Measurements from ENCODE around the gene RUNX1.

The RUNX1 gene

GRCh38 chr21:34836933-34837505, 212.1 kb downstream of the RUNX1 start:
- no peak for DNase-seq (ENCODE audit: extremely low read depth in 1 of 2, low read depth in 1 of 2)

- DNase-seq (ENCODE audit: extremely low read depth in 1 of 2, low read depth in 1 of 2), result peak in 1 of 2 donors; percentile 47
Measured at GRCh38 chr21:34836103-34836932, 212.8 kb downstream of the RUNX1 start.

GRCh38 chr21:34835526-34835925, 213.6 kb downstream of the RUNX1 start:
- DNase-seq (ENCODE audit: extremely low read depth in 1 of 2, low read depth in 1 of 2), result no peak

- no peak for DNase-seq (ENCODE audit: extremely low read depth in 1 of 2, low read depth in 1 of 2)
Measured at GRCh38 chr21:34834852-34835501, 214.1 kb downstream of the RUNX1 start.

DNA sequence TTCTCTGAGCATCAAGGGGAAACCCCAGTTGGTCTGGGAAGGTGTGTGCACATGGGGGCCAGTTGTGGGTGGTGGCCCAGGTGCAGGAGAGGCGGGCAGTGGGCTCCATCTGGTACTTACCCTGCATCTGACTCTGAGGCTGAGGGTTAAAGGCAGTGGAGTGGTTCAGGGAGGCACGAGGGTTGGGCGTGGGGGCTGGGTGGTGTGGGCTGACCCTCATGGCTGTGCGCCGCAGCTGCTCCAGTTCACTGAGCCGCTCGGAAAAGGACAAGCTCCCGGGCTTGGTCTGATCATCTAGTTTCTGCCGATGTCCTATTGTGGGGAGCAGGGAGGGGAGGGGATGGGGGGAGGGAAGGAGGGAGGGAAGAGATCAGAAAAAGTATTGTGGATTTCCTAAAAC, 214.8 kb downstream of the RUNX1 start:
- DNase-seq (ENCODE audit: extremely low read depth in 1 of 2, low read depth in 1 of 2), result no peak

DNA sequence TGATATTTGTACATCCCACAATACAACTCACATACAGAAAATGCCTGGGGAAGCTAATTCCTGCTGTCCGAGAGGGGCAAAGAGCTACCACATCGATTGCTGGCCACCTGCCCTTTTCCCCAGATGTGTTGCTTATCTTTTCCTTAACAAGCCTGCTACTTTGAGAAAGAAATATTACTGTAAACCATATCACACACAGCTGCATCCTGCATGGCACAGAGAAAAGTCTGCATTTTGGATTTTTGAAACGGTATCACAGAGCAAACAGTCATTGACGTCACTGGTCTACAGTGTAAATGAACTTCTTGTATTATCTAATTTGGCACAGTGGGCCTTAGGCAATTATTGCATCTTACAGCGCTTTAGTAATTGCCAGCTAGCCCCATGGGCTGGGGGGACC, 215.6 kb downstream of the RUNX1 start:
- DNase-seq (ENCODE audit: extremely low read depth in 1 of 2, low read depth in 1 of 2), result no peak

- DNase-seq (ENCODE audit: extremely low read depth in 1 of 2, low read depth in 1 of 2), result no peak
Measured at GRCh38 chr21:34830386-34831170, 218.5 kb downstream of the RUNX1 start.

DNA sequence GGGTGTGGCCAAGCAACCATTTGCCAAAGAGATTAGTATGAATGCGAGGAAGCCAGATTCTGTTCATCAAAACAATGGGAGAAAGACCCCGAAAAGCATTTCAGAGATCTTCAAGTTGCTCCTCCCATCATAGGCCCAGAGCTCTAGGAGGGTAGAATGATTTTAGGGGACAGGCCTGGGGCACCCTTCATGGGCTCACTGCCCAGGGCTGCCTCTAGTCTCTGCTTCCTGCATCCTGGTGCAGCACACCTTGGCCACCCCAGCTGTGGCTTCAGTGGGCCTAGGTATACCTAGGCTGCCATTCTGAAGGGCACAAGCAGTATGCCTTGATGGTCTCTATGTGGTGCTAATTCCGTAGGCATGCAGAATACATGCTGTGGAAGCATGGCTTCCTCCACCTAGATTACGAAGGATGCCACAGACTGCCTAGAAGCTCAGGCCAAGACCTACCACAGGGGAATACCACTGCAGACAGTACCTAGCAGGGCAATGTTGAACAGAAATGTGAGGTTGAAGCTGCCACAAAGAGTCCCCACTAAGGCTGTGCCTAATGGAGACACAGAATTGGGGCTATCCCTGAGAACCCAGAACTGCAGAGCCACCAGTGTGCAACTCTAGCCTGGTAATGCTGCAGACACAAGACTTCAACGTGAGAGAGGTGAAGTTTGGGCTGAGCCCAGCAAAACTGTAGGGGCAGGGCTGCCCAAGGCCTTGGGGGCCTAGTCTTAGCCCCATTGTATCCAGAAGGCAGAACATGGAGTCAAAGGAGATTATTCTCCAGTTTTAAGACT, 221.5 kb downstream of the RUNX1 start:
- DNase-seq (ENCODE audit: extremely low read depth in 1 of 2, low read depth in 1 of 2), result no peak

DNA sequence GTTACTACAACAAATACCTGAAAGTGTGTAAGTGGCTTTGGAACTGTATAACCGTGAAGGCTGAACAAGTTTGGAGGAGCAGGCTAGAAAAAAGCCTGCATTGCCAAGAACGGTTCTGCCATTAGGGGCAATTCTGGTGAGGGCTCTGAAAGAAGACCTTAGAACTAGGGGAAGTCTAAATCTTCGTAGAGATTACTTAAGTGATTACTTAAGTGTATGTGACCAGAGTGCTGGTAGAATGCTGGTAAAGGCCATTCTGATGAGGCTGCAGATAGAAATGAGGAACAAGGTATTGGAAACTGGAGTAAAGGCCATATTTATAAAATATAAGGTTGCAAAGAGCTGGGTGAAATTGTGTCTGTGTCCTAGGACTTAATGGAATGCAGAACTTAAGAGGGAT, 222.3 kb downstream of the RUNX1 start:
- DNase-seq (ENCODE audit: extremely low read depth in 1 of 2, low read depth in 1 of 2), result no peak

- no peak for DNase-seq (ENCODE audit: extremely low read depth in 1 of 2, low read depth in 1 of 2)
Measured at GRCh38 chr21:34825948-34826548, 223.1 kb downstream of the RUNX1 start.

- DNase-seq (ENCODE audit: extremely low read depth in 1 of 2, low read depth in 1 of 2), result no peak
Measured at GRCh38 chr21:34825101-34825500, 224.0 kb downstream of the RUNX1 start.

GRCh38 chr21:34824314-34824713, 224.8 kb downstream of the RUNX1 start:
- no peak for DNase-seq (ENCODE audit: extremely low read depth in 1 of 2, low read depth in 1 of 2)

DNA sequence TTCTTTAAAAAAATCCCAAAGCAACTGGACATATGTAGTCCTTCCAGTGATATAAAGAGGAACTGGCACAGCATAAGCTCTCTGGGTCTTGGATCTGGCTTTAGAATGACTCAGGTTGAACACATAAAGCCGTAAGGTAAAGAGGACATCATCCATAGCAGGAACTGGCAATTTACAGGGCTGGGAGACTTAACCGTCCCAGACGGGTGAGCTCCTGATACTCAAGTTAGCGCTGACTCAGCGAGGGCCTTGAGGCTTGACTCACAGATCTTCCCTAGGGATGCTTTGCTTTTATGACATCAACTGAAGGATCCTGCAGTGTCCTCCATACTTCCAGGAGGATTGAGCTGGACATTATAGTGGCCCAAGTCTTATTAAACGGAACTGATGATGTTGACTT, 226.2 kb downstream of the RUNX1 start:
- no peak for DNase-seq (ENCODE audit: extremely low read depth in 1 of 2, low read depth in 1 of 2)

- DNase-seq (ENCODE audit: extremely low read depth in 1 of 2, low read depth in 1 of 2), result no peak
Measured at GRCh38 chr21:34822168-34822567, 226.9 kb downstream of the RUNX1 start.

DNA sequence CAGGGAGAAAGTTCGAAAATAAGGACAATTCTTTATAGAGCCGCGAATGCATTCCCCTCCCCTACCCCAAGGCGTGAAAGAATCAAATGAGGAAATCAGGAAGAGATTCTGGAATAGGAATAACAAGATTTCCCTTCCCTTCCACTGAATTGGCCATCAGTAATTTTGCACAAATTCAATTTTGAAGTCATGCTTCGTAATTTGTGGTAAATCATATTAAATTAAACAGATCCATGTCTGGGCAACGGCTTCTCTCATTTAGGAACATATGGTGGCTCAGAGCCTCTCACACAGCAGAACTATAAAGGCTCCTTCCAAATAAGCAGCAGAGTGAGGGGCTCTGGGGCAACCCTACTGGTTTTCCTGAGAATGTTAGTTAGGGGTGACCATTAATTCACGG, 227.4 kb downstream of the RUNX1 start:
- no peak for DNase-seq (ENCODE audit: extremely low read depth in 1 of 2, low read depth in 1 of 2)

DNA sequence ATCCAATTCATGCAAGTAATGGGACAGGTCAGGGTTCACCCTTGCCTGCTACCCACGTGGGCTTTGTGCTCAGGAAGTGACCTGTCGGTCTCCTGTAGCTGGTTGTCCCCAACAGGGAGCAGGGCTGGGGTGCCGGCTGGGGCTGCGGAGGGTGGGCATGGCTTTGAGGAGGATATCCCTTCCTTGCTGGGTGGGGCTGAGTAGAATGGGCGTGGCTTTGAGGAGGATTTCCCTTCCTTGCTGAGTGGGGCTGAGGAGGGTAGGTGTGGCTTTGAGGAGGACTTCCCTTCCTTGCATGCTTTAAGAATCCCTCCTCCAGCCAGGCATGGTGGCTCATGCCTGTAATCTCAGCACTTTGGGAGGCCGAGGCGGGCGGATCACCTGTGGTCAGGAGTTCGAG, 229.1 kb downstream of the RUNX1 start:
- no peak for DNase-seq (ENCODE audit: extremely low read depth in 1 of 2, low read depth in 1 of 2)

DNA sequence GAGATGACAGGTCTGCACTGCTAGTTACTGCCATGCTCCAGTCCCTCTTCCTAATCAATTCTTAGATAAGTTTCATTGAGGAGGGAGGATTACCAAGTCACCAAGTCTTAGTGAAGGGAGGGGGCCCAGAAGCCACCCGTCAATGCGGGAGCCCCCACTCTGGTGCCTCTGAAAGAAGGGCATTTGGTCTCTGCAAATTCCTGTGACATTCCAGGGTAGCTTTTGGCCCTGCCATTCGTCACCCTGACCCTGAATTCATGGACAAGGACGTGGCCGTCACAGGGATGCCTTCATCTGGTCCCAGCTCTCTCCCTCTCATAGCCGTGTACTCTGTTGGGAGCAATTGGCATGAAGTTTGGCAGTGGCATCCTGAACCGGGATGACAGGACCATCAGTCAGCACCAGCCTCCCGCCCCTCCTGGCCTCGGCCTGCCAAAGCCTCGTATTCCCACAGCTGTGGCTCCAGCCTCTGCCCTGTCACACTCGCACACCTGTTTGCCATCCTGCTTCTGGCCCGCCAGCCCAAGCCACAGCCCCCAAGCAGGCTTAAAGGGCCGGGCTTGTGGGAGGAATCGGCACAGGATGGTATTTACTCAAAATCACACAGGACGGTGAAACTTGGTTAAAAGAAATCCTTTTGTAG, 229.6 kb downstream of the RUNX1 start:
- no peak for DNase-seq (ENCODE audit: extremely low read depth in 1 of 2, low read depth in 1 of 2)

GRCh38 chr21:34818662-34819158, 230.4 kb downstream of the RUNX1 start:
- no peak for DNase-seq (ENCODE audit: extremely low read depth in 1 of 2, low read depth in 1 of 2)
